ENCODE results near the gene JADE3.

The JADE3 gene

GRCh38 chrX:47047989-47048388 is 135.8 kb downstream of the JADE3 start:
- DNase-seq, result no peak

GRCh38 chrX:47059142-47059874 is 147.1 kb downstream of the JADE3 start:
- DNase-seq, result no peak

DNA sequence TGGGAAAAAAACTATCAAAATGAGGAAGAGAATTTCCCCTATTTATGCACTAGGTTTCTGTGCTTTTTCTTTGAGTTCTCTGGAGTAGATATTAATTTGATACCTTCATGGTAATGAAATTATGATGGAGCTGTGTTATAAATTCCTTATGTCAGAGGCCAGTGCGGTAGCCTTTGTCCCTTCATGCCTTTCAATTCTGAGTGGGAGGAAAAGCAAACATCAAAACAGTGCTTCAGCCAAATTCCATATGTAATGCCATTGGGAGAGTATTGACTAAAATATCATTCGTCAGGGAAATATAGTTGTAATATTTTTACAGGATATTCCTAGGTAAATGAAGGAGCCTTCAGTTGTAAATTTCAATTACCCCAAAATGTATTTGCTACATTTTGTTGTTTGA is 148.5 kb downstream of the JADE3 start:
- no peak for DNase-seq

DNA sequence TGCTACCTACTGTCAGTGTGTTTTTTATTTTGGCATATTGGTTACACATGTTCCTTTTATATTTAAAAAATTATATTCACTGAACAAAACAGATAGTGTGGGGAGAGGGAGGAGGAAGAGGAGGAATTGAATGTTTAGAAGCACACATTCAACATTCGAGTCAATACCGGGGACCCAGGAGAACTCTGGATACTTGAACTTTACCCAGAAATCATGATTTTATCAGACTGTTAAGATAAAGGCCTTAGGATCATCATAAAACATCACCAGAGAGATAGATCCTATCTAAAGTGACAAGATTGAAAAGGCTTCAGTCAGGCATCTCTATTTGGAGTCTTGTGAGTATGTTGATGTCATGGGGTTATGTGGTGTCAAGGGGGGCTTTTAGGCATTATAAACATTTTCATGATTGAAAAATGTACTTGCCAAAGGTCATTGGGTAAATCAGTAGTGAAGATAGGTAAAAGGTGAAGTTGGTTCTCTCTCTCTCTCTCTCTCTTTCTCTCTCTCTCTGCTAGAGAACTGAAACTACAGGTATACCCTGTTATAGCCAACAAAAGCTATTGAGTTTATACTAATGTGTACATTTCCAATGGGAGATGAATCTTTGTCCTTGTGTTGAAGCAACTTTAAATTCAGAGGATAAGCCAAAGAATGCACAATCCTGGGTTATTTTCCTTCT is 149.2 kb downstream of the JADE3 start:
- no peak for DNase-seq

- no peak for DNase-seq
These were observed 151.0 kb downstream of the JADE3 start for GRCh38 chrX:47063179-47063578.

GRCh38 chrX:47068214-47068613 is 156.0 kb downstream of the JADE3 start:
- DNase-seq, result no peak

DNA sequence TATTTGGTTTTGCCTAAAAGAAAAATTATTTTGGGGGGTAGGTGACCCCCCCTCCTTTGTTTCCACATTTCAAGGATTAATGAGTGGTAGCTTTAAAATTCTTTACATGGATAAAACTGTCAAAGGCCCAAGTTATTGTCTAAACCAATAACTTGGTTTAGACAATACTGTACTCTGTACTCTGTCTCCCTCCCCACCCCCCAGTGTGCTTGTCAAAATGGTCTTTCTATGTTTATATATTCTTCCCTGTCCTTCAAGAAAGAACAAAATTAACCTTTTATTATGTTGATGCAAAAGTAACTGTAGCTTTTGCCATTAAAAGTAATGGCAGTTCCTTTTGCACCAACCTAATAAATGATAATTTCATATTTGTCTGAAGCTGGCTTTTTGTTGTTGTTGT is 156.5 kb downstream of the JADE3 start:
- DNase-seq, result no peak

DNA sequence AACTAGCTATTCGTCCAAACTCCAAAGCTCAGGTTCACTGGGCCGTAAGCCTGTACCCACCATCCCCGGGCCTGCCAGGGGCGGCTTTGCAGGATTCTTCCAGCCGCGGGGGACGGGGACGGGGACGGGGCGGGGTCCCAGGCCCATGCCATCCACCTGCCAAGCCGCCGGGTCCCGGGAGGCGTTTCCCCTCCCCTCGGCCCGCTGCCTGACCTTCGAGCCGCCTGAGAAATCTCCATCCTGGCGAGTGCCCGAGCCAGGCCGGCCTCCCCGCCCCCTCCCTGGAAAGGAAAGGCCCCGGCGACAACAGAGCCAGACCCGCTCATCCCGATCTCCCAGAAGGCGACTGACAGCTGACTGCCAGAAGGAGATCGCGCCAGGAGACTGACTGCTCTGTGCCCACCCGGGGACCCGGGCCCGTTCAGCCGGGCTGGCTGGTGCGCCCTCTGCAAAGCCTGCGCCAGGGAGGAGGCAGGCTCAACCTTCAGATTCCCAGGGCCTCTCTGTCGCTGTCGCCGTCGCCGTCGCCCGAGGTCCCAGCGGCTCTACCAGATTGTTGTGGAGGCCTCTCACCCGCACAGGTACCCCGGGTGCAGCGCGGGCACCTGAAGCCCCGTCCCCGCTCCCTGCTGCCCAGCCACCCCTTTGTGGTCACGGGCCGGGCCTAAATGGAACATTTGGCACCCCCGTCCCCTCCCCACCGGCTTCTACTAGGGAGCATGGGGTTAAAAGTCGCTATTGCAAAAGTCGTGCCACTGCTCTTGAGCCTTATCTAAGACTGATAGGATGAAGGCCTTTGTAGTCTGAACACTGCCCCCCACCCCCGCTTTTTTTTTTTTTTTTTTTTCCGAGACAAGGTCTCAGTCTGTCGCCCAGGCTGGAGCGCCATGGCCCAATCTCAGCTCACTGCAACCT is 166.2 kb downstream of the JADE3 start, which contains the start of gene RGN:
RGN (plus strand) TSS at position 315 of the 915 bp plus-strand sequence. CDS start 2,702 bp downstream, outside the sequence.
- no peak for DNase-seq

- DNase-seq, result no peak
These were observed 168.1 kb downstream of the JADE3 start for GRCh38 chrX:47080215-47080914.

GRCh38 chrX:47080915-47081236 is 168.7 kb downstream of the JADE3 start:
- no peak for DNase-seq

GRCh38 chrX:47091149-47091775 is 179.0 kb downstream of the JADE3 start:
- DNase-seq, result no peak

GRCh38 chrX:47093248-47093647 is 181.0 kb downstream of the JADE3 start:
- DNase-seq, result peak; percentile 17

- DNase-seq, result no peak
These were observed 181.6 kb downstream of the JADE3 start for GRCh38 chrX:47093860-47094259.

DNA sequence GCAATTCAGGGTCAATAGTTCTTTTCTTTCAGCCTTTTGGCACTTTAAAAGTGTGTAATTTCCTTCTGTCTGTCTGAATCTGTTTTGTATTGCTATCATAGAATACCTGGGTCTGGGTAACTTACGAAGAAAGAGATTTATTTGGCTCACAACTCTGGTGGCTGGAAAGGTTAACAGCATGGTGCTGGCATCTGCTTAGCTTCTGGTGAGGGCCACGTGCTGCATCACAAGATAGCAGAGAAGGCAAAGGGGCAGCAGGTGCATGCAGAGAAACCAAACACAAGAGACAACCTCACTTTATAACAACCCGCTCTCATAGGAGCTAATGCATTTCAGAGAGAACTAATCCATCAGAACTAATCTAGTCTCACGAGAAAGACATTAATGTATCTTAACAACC is 184.8 kb downstream of the JADE3 start:
- DNase-seq, result peak; percentile 4

GRCh38 chrX:47098338-47099094 is 186.3 kb downstream of the JADE3 start:
- no peak for DNase-seq

- DNase-seq, result no peak
These were observed 189.0 kb downstream of the JADE3 start for GRCh38 chrX:47101206-47101605.

Measured in NCI-H2171 treated with DMSO at 0.1 percent for 48 hours (cell line).